ENCODE measurements around the gene ZFYVE26. TPM values are rescaled to one million over a fixed set of nuclear protein-coding genes. Genes with fewer than 3 reads are reported as not detected.
"Not testable (repeated sequence)": the region's sequence is repeated elsewhere in the genome, so short reads cannot be mapped to it uniquely, and the experiment has no call there.

The ZFYVE26 gene
- total RNA-seq, 1 donor from 2014 or later, result 13.3 TPM

DNA sequence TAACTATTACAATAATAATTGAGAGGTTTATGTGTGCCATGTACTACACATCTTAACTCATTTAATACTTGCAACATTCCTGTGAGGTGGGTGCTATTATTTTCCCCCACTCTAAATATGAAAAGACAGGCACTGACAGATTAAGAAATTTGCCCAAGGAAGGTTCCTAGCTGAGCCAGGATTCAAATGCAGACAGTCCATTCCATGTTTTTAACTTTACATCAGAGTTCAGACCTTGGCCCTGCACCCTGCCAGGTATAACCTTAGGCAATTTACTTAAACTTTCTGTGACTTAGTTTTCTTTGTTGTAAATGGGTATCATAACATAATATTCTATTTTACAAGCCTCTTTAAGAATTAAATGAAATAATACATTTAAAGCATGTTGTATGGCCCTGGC, 88.1 kb downstream of the ZFYVE26 start:
- no peak overlapping the region for H3K27ac ChIP-seq (replicated peaks)
- peaks cover 1% of the 10 kb centered on the region for H3K4me1 ChIP-seq
- no peaks in the 10 kb centered on the region for H3K9me3 ChIP-seq (replicated peaks)
- no peak overlapping the region for H3K4me3 ChIP-seq
- intact Hi-C loops (cut with micrococcal nuclease), result no loop called here
- no peak for DNase-seq
- H3K36me3 ChIP-seq, result no peaks in the 10 kb centered on the region
- TF ChIP-seq, protein P1, sequence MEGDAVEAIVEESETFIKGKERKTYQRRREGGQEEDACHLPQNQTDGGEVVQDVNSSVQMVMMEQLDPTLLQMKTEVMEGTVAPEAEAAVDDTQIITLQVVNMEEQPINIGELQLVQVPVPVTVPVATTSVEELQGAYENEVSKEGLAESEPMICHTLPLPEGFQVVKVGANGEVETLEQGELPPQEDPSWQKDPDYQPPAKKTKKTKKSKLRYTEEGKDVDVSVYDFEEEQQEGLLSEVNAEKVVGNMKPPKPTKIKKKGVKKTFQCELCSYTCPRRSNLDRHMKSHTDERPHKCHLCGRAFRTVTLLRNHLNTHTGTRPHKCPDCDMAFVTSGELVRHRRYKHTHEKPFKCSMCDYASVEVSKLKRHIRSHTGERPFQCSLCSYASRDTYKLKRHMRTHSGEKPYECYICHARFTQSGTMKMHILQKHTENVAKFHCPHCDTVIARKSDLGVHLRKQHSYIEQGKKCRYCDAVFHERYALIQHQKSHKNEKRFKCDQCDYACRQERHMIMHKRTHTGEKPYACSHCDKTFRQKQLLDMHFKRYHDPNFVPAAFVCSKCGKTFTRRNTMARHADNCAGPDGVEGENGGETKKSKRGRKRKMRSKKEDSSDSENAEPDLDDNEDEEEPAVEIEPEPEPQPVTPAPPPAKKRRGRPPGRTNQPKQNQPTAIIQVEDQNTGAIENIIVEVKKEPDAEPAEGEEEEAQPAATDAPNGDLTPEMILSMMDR (IDR thresholded peaks at IDR 0.05; ENCODE audit: borderline replicate concordance), result no peak
- H3K27me3 ChIP-seq (ENCODE audit: low read depth), result no peaks in the 10 kb centered on the region

DNA sequence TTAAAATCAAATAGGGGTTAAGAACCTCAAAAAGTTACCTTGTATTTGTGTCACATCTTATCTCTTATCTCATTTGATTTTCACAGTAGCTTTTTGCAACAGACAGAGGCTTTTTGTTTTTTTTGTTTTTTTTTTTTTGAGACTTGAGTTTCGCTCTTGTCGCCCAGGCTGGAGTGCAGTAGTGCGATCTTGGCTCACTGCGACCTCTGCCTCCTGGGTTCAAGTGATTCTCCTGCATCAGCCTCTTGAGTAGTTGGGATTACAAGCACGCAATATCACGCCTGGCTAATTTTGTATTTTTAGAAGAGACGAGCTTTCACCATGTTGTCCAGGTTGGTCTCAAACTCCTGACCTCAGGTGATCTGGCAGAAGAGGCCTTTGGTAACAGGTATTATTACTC, 89.0 kb downstream of the ZFYVE26 start:
- H3K27ac ChIP-seq (replicated peaks), result no peak overlapping the region
- intact Hi-C loops (cut with micrococcal nuclease), result no loop called here
- H3K4me3 ChIP-seq, result no peak overlapping the region
- H3K27me3 ChIP-seq (ENCODE audit: low read depth), result no peaks in the 10 kb centered on the region
- H3K36me3 ChIP-seq, result no peaks in the 10 kb centered on the region
- TF ChIP-seq, protein P1 (IDR thresholded peaks at IDR 0.05; ENCODE audit: borderline replicate concordance), result no peak
- H3K4me1 ChIP-seq, result peaks cover 7% of the 10 kb centered on the region
- DNase-seq, result no peak
- H3K9me3 ChIP-seq (replicated peaks), result no peaks in the 10 kb centered on the region

DNA sequence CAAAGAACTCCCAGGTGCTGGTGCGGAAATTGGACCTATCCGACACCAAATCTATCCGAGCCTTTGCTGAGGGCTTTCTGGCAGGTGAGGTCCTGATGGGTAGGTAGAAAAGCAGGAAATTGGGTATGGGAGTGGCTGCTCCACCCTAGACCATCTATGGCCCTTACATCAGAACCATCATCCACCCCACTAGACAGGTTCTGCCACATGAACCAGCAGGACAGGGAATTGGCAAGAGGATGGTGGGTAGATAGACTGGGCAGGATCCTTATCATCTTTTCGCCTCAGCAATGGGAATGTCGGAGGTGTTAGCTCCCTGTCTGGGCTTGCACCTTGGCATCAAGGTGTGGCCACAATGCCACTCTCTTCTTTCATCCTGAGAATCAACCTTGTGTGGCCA, 91.2 kb downstream of the ZFYVE26 start:
- no peak overlapping the region for H3K4me3 ChIP-seq
- peaks cover 11% of the 10 kb centered on the region for H3K4me1 ChIP-seq
- H3K36me3 ChIP-seq, result no peaks in the 10 kb centered on the region
- H3K27me3 ChIP-seq (ENCODE audit: low read depth), result no peaks in the 10 kb centered on the region
- intact Hi-C loops (cut with micrococcal nuclease), result no loop called here
- DNase-seq, result no peak
- H3K9me3 ChIP-seq (replicated peaks), result no peaks in the 10 kb centered on the region
- no peak overlapping the region for H3K27ac ChIP-seq (replicated peaks)
- TF ChIP-seq, protein P1 (IDR thresholded peaks at IDR 0.05; ENCODE audit: borderline replicate concordance), result no peak

DNA sequence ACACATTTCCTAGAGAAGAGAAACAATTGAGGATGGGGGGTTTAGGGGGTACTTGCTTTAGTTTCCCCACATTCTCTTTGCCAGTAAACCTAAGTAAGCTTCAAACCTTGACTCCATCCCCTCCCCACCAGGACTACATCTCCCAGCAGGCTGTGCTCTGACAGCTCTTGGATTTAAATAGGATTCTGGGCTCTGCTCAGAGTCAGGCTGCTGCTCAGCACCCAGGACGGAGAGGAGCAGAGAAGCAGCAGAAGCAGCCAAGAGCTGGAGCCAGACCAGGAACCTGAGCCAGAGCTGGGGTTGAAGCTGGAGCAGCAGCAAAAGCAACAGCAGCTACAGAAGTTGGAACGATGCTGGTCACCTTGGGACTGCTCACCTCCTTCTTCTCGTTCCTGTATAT, 94.1 kb downstream of the ZFYVE26 start:
- no peak overlapping the region for H3K27ac ChIP-seq (replicated peaks)

DNA sequence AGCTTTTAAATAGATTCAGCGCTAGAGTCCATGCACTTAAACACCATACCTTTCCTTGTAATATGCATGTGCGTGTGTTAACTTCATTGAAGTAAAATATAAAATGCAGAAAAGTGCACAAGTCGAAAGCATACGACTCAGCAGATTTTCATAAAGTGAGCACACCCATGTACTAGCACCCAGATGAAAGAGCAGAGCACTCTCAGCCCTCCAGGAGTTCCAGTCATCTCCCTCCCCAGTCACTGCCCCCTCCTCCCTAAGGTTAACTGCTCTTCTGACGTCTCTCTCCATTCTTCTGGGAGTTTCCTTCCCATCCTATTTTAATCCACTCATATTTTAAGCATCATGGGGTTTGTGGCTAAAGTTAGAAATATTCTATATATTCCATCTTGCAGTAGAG, 94.5 kb downstream of the ZFYVE26 start:
- H3K4me3 ChIP-seq, result no peak overlapping the region
- H3K27ac ChIP-seq (replicated peaks), result no peak overlapping the region
- H3K27me3 ChIP-seq (ENCODE audit: low read depth), result no peaks in the 10 kb centered on the region
- H3K4me1 ChIP-seq, result peaks cover 11% of the 10 kb centered on the region
- DNase-seq, result no peak
- no peaks in the 10 kb centered on the region for H3K36me3 ChIP-seq
- no peaks in the 10 kb centered on the region for H3K9me3 ChIP-seq (replicated peaks)
- TF ChIP-seq, protein P1 (IDR thresholded peaks at IDR 0.05; ENCODE audit: borderline replicate concordance), result no peak
- intact Hi-C loops (cut with micrococcal nuclease), result no loop called here

More for the DNA sequence above, 94.1 kb downstream of the ZFYVE26 start:
- no peak overlapping the region for H3K4me3 ChIP-seq
- no peaks in the 10 kb centered on the region for H3K27me3 ChIP-seq (ENCODE audit: low read depth)
- no peaks in the 10 kb centered on the region for H3K36me3 ChIP-seq
- TF ChIP-seq, protein P1 (IDR thresholded peaks at IDR 0.05; ENCODE audit: borderline replicate concordance), result no peak
- DNase-seq, result peak; percentile 84
- intact Hi-C loops (cut with micrococcal nuclease), result no loop called here
- H3K9me3 ChIP-seq (replicated peaks), result no peaks in the 10 kb centered on the region
- H3K4me1 ChIP-seq, result peaks cover 11% of the 10 kb centered on the region

DNA sequence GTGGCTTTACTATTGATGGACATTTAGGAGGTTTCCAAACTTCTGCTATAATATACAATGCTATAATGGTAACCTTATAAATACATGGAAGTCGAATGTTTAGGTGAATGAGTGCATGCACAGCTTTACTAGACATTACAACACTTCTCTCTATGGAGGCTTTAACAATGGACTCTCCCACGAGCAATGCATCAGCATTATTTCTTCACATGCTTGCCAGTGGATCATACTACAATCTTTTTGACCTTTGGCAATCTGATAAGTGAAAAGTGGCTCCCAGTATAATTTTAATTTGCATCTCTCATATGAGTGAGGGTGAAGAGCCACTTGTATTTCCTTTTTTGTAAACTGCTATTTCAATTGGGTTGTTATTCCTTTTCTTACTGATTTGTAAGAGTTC, 96.5 kb downstream of the ZFYVE26 start:
- no peak for DNase-seq
- TF ChIP-seq, protein P1 (IDR thresholded peaks at IDR 0.05; ENCODE audit: borderline replicate concordance), result no peak
- H3K9me3 ChIP-seq (replicated peaks), result no peaks in the 10 kb centered on the region
- H3K36me3 ChIP-seq, result no peaks in the 10 kb centered on the region
- H3K27ac ChIP-seq (replicated peaks), result no peak overlapping the region
- no peaks in the 10 kb centered on the region for H3K27me3 ChIP-seq (ENCODE audit: low read depth)
- no peak overlapping the region for H3K4me3 ChIP-seq
- H3K4me1 ChIP-seq, result peaks cover 11% of the 10 kb centered on the region
- intact Hi-C loops (cut with micrococcal nuclease), result no loop called here

DNA sequence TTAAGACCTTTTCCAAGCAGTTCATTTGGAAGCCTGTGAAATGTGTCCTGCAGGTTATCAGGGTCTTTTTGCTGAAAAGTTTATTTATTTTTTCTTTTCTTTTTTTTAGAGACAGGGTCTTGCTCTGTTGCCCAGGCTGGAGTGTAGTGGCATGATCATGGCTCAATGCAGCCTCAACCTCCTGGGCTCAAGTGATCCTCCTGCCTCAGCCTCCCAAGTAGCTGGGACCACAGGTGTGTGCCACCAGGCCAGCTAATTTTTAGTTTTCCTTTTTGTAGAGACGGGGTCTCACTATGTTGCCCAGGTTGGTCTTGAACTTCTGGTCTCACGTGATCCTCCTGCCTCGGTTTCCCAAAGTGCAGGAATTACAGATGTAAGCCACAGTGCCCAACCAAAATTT, 97.0 kb downstream of the ZFYVE26 start:
- H3K4me3 ChIP-seq; H3K9me3 ChIP-seq (replicated peaks); H3K27me3 ChIP-seq (ENCODE audit: low read depth); H3K36me3 ChIP-seq; intact Hi-C loops (cut with micrococcal nuclease); H3K27ac ChIP-seq (replicated peaks); DNase-seq: not testable (repeated sequence)
- H3K4me1 ChIP-seq, result peaks cover 11% of the 10 kb centered on the region

Measured in left ventricle myocardium inferior (tissue), 1 donor.